Activated T-helper 1 cell treated with anti-CD3 and anti-CD28 coated beads, Interleukin-2, amount 50 U/mL, for 16 hours (primary cell): Measurements from ENCODE around the gene LMO4.
A peak's percentile ranks its signal among the peaks of the same experiment; 100 is the strongest.

Experiments
- DNase-seq, 2 donors: peaks; one replicate each; pipeline ENCODE4 v3.0.0-alpha.2; 2020; ENCODE audit warnings: low read depth in 1 of 2, low spot score in 1 of 2

Gene LMO4

DNA sequence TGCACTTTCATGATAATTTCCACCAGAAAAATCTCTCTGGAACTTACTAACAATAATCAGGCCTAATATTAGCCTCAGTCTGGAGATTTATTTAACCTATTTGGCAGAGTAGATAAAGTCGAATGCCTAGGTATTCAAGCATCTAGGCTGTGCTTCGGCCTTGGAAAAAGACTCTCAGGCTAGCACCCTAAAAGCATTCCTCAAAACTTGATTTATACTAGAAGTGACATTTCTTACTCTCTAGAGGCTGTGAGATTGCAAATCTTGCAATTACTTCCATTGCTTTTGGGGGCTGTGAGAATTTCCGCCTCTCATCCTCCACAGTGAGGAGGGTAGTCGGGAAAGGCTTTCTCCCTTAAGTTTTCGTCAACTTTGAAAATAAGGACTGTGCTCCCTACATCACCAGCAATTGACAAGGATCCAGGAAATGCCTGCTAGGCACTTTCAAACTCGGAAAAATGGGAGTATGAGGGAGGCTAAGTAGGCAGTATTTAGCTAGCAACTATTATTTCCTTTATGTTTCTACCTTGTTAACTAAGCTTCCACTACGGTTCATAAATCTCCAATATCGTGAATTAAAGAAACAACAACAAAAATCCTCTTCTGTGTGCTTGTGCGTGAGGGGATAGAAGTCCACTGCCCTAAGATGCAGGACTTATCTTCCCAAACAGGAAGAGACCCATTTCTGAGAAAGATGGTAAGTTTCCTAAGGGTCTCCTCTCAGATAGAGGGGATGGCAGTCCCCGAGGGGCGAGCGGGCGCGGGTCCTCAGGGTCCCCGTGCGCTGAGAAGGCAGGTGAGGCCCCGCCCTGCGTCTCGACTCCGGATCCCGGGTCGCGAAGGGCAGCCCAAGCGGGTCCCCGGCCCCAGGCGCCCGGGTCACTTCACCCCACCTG is 1.1 kb upstream of the LMO4 start:
- DNase-seq = no peak

- DNase-seq = no peak
These were observed 408 bp downstream of the LMO4 start for GRCh38 chr1:87329051-87329525.

GRCh38 chr1:87329526-87330056 is 911 bp downstream of the LMO4 start:
- DNase-seq = no peak

DNA sequence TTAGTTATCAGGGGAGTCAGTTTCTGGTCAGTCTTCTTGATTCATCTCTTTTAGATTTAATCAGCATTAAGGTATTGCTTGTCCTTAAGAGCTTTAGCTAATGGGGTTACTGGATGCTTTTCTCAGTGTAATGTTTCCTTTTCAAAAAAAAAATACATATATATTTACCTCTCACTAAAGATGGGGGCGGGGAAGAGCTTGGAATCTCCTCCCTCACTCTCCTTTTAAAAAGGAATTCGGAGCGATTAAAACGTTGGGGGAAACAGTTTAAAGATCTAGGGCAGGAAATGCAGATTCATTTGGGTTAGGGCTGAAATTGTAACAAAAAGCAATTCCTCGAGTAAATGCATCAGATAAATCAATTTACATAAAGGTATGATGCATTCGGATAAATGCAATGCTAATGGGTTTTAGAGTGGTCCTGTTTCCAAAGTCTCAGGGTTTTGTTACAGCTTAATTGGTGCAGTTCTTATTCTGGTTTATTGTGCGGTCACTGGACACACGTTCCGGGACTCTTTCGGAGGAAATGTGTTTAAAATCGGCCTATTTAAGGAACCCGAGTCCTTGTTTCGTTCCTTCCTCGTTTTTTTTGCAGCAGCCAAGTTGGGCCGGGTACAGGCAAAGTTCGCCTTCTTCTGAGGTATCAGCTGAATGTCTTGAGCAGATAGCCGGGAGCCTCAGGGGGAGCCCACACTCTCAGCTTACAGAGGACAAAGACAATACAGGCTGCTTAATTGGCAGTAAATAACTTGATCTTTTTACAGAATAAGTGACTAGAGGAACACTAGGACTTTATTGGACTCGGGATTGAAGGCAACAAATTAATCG is 1.6 kb downstream of the LMO4 start:
- no peak for DNase-seq

- no peak for DNase-seq
These were observed 2.2 kb downstream of the LMO4 start for GRCh38 chr1:87330885-87331364.

DNA sequence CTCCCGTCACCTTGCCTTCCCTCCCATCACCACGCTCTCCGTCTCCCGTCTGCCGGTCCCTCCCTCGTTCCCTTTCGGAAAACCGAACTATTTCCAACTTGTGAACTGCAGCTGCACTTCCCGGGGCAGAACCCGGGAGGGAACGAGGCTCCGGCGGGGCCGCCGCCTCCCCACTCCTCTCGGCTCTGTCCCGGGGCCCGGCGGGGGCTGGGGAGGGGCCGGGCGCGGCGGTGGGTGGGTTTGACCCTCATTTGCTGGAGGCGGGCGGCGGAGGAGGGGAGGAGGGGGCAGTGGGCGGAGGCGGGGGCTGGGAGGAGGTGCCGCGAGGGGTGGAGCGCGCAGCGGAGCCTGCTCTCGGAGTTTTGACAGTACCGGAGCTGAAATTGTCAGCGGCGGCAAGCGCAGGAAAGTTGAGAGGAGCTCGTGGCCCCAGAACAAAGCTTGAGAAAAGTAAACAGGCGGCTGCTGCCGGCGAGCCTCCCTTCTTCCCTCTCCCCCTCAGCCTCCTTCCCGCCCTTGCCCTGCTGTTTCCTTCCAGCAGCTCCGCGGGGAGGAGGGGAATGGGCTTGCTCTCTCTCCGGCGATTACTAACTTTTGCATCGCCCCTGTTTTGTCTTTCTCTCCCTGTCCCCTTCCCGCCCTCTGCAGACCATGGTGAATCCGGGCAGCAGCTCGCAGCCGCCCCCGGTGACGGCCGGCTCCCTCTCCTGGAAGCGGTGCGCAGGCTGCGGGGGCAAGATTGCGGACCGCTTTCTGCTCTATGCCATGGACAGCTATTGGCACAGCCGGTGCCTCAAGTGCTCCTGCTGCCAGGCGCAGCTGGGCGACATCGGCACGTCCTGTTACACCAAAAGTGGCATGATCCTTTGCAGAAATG is 2.9 kb downstream of the LMO4 start:
- peak; percentile 41 to 49 for DNase-seq

GRCh38 chr1:87333692-87334347 is 5.1 kb downstream of the LMO4 start:
- DNase-seq = no peak

- DNase-seq = no peak
These were observed 5.9 kb downstream of the LMO4 start for GRCh38 chr1:87334351-87335174.

- DNase-seq = peak in 1 of 2 donors; percentile 43
These were observed 6.7 kb downstream of the LMO4 start for GRCh38 chr1:87335175-87335884.

GRCh38 chr1:87336623-87337067 is 8.0 kb downstream of the LMO4 start:
- no peak for DNase-seq

DNA sequence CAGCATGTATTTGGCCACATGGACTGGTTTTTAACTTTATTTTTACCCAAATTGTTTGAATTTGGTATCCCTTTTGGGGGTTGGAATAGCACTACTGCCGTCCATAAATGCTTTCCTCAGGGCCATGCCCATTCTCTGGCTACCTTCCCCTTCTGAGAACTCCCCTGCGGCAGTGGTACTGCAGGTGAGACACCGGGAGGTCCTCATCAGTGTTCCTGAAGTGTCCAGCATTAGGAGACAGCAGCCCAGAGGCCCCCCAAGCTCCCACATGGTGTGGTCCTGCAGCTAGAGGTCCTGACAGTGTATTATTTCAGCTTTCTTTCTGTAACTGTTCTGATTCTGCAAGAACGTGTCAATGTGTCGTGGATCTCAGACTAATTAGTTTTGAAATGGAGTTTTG is 8.9 kb downstream of the LMO4 start:
- DNase-seq = no peak

DNA sequence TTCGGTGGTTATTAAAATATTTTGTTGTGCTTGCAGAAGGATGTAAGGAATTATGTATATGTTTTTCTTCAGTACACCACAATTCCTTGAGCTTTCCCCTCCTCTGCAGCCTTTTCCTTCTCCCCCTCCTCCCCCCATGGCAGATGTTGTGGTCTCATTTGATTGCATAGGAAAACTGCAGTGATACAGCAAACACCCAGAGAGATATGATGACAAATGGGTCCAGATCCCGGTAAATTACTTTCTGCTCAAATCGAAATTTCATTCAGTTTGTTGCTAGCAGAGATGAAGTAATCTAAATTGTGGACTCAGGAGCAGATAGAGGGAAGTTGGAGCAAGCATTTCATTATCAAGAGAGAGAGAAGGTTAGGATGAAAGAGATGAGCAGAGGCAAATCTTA is 9.9 kb downstream of the LMO4 start:
- no peak for DNase-seq

DNA sequence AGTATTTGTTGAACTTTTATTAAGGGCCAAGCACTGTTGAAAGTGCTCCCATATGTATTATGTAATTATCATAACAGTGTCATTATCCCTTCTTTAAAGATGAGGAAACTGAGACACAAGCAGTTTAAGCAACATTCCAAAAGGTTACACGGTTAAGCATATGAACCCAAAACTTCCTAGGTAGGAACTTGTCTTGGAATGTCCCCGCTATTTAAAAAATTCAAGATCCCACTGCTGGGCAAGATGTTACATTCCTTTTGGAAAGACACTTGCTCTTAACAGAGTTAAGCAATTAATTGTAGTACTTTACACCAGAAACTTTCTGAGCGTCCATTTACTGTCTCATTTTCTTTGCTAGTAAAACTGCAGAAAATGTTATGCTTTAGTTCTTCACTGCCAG is 15.6 kb downstream of the LMO4 start:
- no peak for DNase-seq

GRCh38 chr1:87346130-87346814 is 17.6 kb downstream of the LMO4 start:
- DNase-seq = no peak

DNA sequence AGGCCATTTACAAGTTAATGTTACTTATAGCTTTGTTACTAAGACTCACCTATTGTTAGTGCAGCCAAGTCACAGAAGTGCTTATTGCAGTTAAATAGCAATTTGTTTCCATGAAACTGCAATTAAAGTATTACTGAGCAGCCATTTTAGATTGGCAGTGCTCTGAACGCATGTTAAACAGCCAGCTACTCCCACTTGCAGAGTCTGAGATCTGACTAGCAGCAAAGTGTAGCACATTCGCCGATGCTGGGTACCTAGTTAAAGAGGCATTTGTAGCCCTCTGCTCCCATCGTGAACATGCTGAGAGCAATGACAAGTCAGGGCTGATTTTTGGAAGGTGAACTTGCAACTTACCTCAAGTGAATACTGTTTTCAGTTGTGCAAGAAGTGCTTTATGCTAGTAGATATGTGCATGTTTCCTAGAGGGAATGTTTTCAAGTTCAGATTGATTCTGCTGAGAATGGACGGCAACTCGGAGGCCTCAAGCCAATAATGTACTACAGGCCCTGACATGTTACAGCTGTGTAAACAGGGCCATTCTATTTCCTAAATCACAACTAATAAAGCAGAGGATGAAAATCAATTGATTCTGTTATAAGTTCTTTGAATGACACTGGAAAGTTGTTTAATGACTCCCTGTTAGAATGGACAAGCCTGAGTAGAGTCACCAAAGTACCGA is 19.8 kb downstream of the LMO4 start:
- DNase-seq = no peak

- DNase-seq = no peak
These were observed 20.4 kb downstream of the LMO4 start for GRCh38 chr1:87349036-87349435.

GRCh38 chr1:87355894-87356293 is 27.2 kb downstream of the LMO4 start:
- no peak for DNase-seq
